GM21717 (cell line): ENCODE results near the gene PTPRM.

Experiments used
- ATAC-seq: cut with Tn5 transposase; IDR thresholded peaks from one replicate; pipeline ENCODE4 v1.9.1; 2021; ENCODE audit warnings: mild to moderate bottlenecking, moderate library complexity; ENCODE audit not compliant: unreplicated experiment

The PTPRM gene

GRCh38 chr18:8401606-8402005, 834.5 kb downstream of the PTPRM start:
- ATAC-seq = no peak

- no peak for ATAC-seq
These were observed 835.1 kb downstream of the PTPRM start for GRCh38 chr18:8402237-8402636.

- no peak for ATAC-seq
These were observed 836.6 kb downstream of the PTPRM start for GRCh38 chr18:8403713-8404112.

GRCh38 chr18:8406186-8406867, 839.2 kb downstream of the PTPRM start:
- ATAC-seq = no peak

- no peak for ATAC-seq
These were observed 839.7 kb downstream of the PTPRM start for GRCh38 chr18:8406868-8407250.

GRCh38 chr18:8409151-8409550, 842.0 kb downstream of the PTPRM start:
- ATAC-seq = no peak

GRCh38 chr18:8411492-8411891, 844.4 kb downstream of the PTPRM start:
- no peak for ATAC-seq

- no peak for ATAC-seq
These were observed 845.0 kb downstream of the PTPRM start for GRCh38 chr18:8412117-8412516.

GRCh38 chr18:8413189-8413588, 846.1 kb downstream of the PTPRM start:
- no peak for ATAC-seq

GRCh38 chr18:8413751-8414150, 846.6 kb downstream of the PTPRM start:
- ATAC-seq = no peak

- ATAC-seq = no peak
These were observed 849.3 kb downstream of the PTPRM start for GRCh38 chr18:8416212-8417019.

- ATAC-seq = no peak
These were observed 855.3 kb downstream of the PTPRM start for GRCh38 chr18:8422391-8422790.

GRCh38 chr18:8423051-8423557, 856.0 kb downstream of the PTPRM start:
- ATAC-seq = no peak

- ATAC-seq = no peak
These were observed 857.4 kb downstream of the PTPRM start for GRCh38 chr18:8424481-8424880.

GRCh38 chr18:8424917-8425725, 858.0 kb downstream of the PTPRM start:
- ATAC-seq = no peak

GRCh38 chr18:8426401-8426800, 859.3 kb downstream of the PTPRM start:
- no peak for ATAC-seq

- ATAC-seq = no peak
These were observed 860.2 kb downstream of the PTPRM start for GRCh38 chr18:8427339-8427738.

GRCh38 chr18:8428951-8429350, 861.8 kb downstream of the PTPRM start:
- no peak for ATAC-seq

- no peak for ATAC-seq
These were observed 863.9 kb downstream of the PTPRM start for GRCh38 chr18:8431036-8431435.

GRCh38 chr18:8433323-8433722, 866.2 kb downstream of the PTPRM start:
- ATAC-seq = no peak

- no peak for ATAC-seq
These were observed 866.7 kb downstream of the PTPRM start for GRCh38 chr18:8433771-8434170.
